D721Med (cell line): ENCODE measurements around the gene CCDC92.

Source experiments
- DNase-seq: peaks from one replicate; pipeline ENCODE4 v3.0.0; 2011; ENCODE audit warnings: low spot score; ENCODE audit not compliant: insufficient read length
- FAIRE-seq: peaks from 2 replicates; lab custom pipeline; 2011; peaks lifted over from hg19 to GRCh38; lab: Jason Lieb, UNC
- CTCF ChIP-seq: IDR thresholded peaks from 2 replicates; pipeline ENCODE4 v1.5.1; 2012; ENCODE audit warnings: mild to moderate bottlenecking, control low read depth; ENCODE audit not compliant: insufficient read depth; ENCODE audit errors: missing control alignments

Gene CCDC92

GRCh38 chr12:123973552-123974341, 1.1 kb upstream of the CCDC92 start:
- no peak for DNase-seq

GRCh38 chr12:123971770-123972456, 718 bp downstream of the CCDC92 start:
- FAIRE-seq (no peak), DNase-seq (no peak)
- no peak for TF ChIP-seq CTCF

More at GRCh38 chr12:123973552-123974341, 1.1 kb upstream of the CCDC92 start:
- no peak for TF ChIP-seq CTCF
- FAIRE-seq, result no peak

- FAIRE-seq (no peak), DNase-seq (no peak)
Observed at GRCh38 chr12:123971449-123971769, 1.2 kb downstream of the CCDC92 start.

GRCh38 chr12:123967121-123967586, 5.5 kb downstream of the CCDC92 start:
- DNase-seq, result no peak
- no peak for TF ChIP-seq CTCF
- FAIRE-seq, result no peak

More at GRCh38 chr12:123971449-123971769, 1.2 kb downstream of the CCDC92 start:
- TF ChIP-seq CTCF, result no peak

- FAIRE-seq (no peak), DNase-seq (no peak)
- TF ChIP-seq CTCF, result no peak
Observed at GRCh38 chr12:123966596-123966995, 6.0 kb downstream of the CCDC92 start.

GRCh38 chr12:123965382-123965781, 7.2 kb downstream of the CCDC92 start:
- DNase-seq (no peak), FAIRE-seq (no peak)
- TF ChIP-seq CTCF, result no peak

- FAIRE-seq, result no peak
- TF ChIP-seq CTCF, result no peak
Observed at GRCh38 chr12:123963821-123964220, 8.8 kb downstream of the CCDC92 start.

More at GRCh38 chr12:123963821-123964220, 8.8 kb downstream of the CCDC92 start:
- no peak for DNase-seq
